ENCODE results near the gene OR6B3.

Gene OR6B3

DNA sequence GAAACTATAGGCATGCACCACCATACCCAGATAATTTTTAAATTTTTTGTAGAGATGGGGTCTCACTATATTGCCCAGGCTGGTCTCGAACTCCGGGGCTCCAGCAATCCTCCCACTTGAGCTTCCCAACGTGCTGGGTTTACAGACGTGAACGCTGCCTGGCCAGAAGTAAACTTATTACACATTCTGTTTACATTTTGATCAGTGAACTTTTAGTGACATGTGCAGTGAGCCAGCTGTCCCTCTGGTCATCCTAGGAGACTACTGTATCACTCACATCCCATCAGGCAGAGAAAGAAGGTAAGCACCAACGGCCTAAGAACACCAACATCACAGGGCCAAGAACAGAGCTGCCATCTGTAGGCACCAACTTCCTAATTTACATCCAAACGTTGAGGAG lies 50.3 kb downstream of the OR6B3 start:
- TF ChIP-seq, protein P1, sequence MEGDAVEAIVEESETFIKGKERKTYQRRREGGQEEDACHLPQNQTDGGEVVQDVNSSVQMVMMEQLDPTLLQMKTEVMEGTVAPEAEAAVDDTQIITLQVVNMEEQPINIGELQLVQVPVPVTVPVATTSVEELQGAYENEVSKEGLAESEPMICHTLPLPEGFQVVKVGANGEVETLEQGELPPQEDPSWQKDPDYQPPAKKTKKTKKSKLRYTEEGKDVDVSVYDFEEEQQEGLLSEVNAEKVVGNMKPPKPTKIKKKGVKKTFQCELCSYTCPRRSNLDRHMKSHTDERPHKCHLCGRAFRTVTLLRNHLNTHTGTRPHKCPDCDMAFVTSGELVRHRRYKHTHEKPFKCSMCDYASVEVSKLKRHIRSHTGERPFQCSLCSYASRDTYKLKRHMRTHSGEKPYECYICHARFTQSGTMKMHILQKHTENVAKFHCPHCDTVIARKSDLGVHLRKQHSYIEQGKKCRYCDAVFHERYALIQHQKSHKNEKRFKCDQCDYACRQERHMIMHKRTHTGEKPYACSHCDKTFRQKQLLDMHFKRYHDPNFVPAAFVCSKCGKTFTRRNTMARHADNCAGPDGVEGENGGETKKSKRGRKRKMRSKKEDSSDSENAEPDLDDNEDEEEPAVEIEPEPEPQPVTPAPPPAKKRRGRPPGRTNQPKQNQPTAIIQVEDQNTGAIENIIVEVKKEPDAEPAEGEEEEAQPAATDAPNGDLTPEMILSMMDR (IDR thresholded peaks at IDR 0.05; ENCODE audit: low read depth, low read length) = no peak
- Histone ChIP-seq H3K9me3 (no peaks in the 10 kb centered on the region), H3K4me3 (ENCODE audit: low read depth, low read length) (no peak overlapping the region), H3K27me3 (no peaks in the 10 kb centered on the region), H3K4me1 (no peaks in the 10 kb centered on the region), H3K36me3 (peaks cover 76% of the 10 kb centered on the region)
- DNase-seq = no peak

DNA sequence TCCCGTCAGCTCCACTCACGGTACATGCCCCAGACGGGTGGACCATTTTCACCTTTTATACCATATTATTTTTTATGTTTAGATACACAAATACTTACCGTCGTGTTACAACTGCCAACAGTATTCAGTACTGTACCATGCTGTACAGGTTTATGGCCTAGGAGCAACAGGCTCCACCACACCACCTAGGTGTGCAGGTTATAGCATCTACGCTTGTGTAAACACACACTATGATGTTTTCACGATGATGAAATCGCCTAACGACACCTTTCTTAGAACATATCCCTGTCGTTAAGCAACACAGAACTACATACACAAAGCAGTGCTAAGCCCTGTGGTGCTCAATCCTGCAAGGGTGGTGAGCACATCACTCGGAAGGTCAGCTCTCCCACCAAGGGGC lies 52.6 kb downstream of the OR6B3 start:
- peaks cover 57% of the 10 kb centered on the region for H3K36me3 ChIP-seq

DNA sequence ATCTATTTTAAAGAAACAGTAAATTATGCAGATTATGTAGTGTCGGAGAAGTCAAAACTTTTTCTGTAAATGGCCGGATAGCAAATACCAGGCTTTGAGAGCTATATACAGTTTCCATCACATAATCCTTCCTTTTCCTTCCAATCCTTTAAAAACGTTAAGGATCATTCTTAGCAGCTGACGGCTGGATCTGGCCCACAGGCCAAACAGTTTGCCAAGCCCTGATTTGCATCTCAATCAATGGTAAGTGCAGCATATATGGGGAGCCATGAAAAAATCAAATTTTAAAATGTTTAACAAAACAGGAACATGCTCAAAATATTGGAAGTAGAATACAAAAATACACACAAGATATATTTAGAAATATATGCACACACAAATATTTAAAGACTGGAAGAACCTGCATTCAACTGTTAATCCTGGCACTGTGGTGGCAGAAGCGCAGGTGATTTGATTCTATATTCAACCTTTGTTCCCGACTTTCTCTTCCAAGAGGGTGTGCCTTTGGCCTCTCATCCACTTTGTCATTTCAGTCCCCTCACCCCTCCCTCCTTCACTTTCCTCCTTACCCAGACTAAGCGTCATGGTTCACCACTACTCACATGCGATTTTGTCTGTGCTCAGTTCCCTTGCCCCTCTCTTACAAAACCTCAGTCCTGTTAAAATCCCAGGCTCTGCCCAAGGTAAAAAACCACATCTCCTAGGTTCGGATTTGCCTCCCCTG lies 55.5 kb downstream of the OR6B3 start:
- Histone ChIP-seq H3K36me3 (peaks cover 31% of the 10 kb centered on the region), H3K4me1 (no peaks in the 10 kb centered on the region), H3K4me3 (ENCODE audit: low read depth, low read length) (no peak overlapping the region), H3K27me3 (no peaks in the 10 kb centered on the region), H3K9me3 (no peaks in the 10 kb centered on the region)
- no peak for DNase-seq
- TF ChIP-seq, protein P1 (IDR thresholded peaks at IDR 0.05; ENCODE audit: low read depth, low read length) = no peak

More for the DNA sequence above, 52.6 kb downstream of the OR6B3 start:
- Histone ChIP-seq H3K9me3 (no peaks in the 10 kb centered on the region), H3K4me3 (ENCODE audit: low read depth, low read length) (no peak overlapping the region), H3K27me3 (no peaks in the 10 kb centered on the region), H3K4me1 (no peaks in the 10 kb centered on the region)
- TF ChIP-seq, protein P1 (IDR thresholded peaks at IDR 0.05; ENCODE audit: low read depth, low read length) = no peak
- no peak for DNase-seq

Measured in BE2C (cell line).